Upper lobe of left lung (tissue), 4 donors: ENCODE results near the gene MUC5AC.
"Not testable (repeated sequence)": the region's sequence is repeated elsewhere in the genome, so short reads cannot be mapped to it uniquely, and the experiment has no call there.

Experiments used
- CTCF ChIP-seq, 6 experiments: fragments of 450-650 bp in 4 of 6; fragments of 200-600 bp in 2 of 6; sonication (generic) in 2 of 6; IDR thresholded peaks; one replicate each; pipeline ENCODE4 v1.5.1; 2016 to 2019; ENCODE audit warnings: antibody characterized with exemption in 6 of 6
- EP300 ChIP-seq, 4 donors: sonication (generic); formaldehyde crosslinking; IDR thresholded peaks; one replicate each; pipeline ENCODE4 v1.5.1; 2017; ENCODE audit warnings: antibody characterized with exemption in 4 of 4, control low read depth in 2 of 4
- POLR2A ChIP-seq, 4 donors: fragments of 450-650 bp; IDR thresholded peaks; one replicate each; pipeline ENCODE4 v1.5.1; 2016 to 2017; ENCODE audit warnings: antibody characterized with exemption in 4 of 4, mild to moderate bottlenecking in 2 of 4
- POLR2AphosphoS5 ChIP-seq, 2 donors: sonication (generic); formaldehyde crosslinking; IDR thresholded peaks; one replicate each; pipeline ENCODE4 v1.5.1; 2017; ENCODE audit warnings: antibody characterized with exemption in 2 of 2

GRCh38 chr11:1191786-1192470, 34.2 kb downstream of the MUC5AC start:
- not testable (repeated sequence) for TF ChIP-seq POLR2A, CTCF, POLR2AphosphoS5, EP300 (IDR thresholded peaks at IDR 0.05)
